PC-3 (cell line): ENCODE data around the gene FAM107B. TPM values are rescaled to one million over a fixed set of nuclear protein-coding genes. Genes with fewer than 3 reads are reported as not detected.

Experiments used
- ATAC-seq: fragments of 200-7000 bp; cut with Tn5 transposase; 2 replicates; pipeline ENCODE4 v1.9.1; 2020; ENCODE audit warnings: mild to moderate bottlenecking, moderate library complexity
- BruUV-seq: library from RNA; stranded (reverse); fragments of 400-500 nt; replicated peaks from 2 replicates; lab custom pipeline; 2021; lab: Mats Ljungman, UMichigan
- CTCF ChIA-PET: fragments of 300-600 bp; sonication (Branson Sonifier 250); formaldehyde crosslinking; loops from one replicate; lab custom pipeline; 2022; ENCODE audit warnings: antibody characterized with exemption; lab: Charles Lee
- POLR2A ChIA-PET: fragments of 300-600 bp; sonication (Branson Sonifier 250); formaldehyde crosslinking; loops from one replicate; lab custom pipeline; 2022; ENCODE audit warnings: antibody characterized with exemption; ENCODE audit not compliant: unreplicated experiment; lab: Charles Lee
- DNase-seq: peaks from one replicate; pipeline ENCODE4 v3.0.0-alpha.2; 2015
- H2AFZ ChIP-seq: fragments of 300-600 bp; sonication (generic); 2 replicates; pipeline ENCODE4 v1.6.0; 2016; ENCODE audit warnings: antibody characterized with exemption, low read length
- H3F3A ChIP-seq: fragments of 300-600 bp; sonication (generic); one replicate; pipeline ENCODE4 v1.6.0; 2017; ENCODE audit warnings: antibody characterized with exemption, low read length, control low read depth, mild to moderate bottlenecking; ENCODE audit not compliant: unreplicated experiment
- H3K27ac ChIP-seq: fragments of 300-600 bp; sonication (generic); 2 replicates; pipeline ENCODE4 v1.5.1; 2016; ENCODE audit warnings: mild to moderate bottlenecking, low read length
- H3K27me3 ChIP-seq: fragments of 300-600 bp; sonication (generic); 2 replicates; pipeline ENCODE4 v1.6.1; 2016; ENCODE audit warnings: low read length, mixed read lengths
- H3K36me3 ChIP-seq: fragments of 300-600 bp; sonication (generic); 2 replicates; pipeline ENCODE4 v1.6.1; 2016; ENCODE audit warnings: low read depth, mixed run types, low read length, mixed read lengths
- H3K4me1 ChIP-seq: fragments of 300-600 bp; sonication (generic); 2 replicates; pipeline ENCODE4 v1.5.1; 2016; ENCODE audit warnings: low read length; ENCODE audit not compliant: insufficient read depth
- H3K4me2 ChIP-seq: fragments of 300-600 bp; sonication (generic); 2 replicates; pipeline ENCODE4 v1.6.0; 2016; ENCODE audit warnings: low read length
- H3K4me3 ChIP-seq: fragments of 300-600 bp; sonication (generic); 2 replicates; pipeline ENCODE4 v1.5.1; 2016; ENCODE audit warnings: mild to moderate bottlenecking, low read length, mixed read lengths
- H3K79me2 ChIP-seq: fragments of 300-600 bp; sonication (generic); 2 replicates; pipeline ENCODE4 v1.6.1; 2017; ENCODE audit warnings: low read length, mixed read lengths
- H3K9ac ChIP-seq: fragments of 300-600 bp; sonication (generic); 2 replicates; pipeline ENCODE4 v1.6.0; 2016; ENCODE audit warnings: mild to moderate bottlenecking, low read length
- H3K9me2 ChIP-seq: fragments of 300-600 bp; sonication (generic); replicated peaks from 2 replicates; pipeline ENCODE4 v1.6.1; 2016; ENCODE audit warnings: mixed run types, low read length, mixed read lengths
- H3K9me3 ChIP-seq: fragments of 300-600 bp; sonication (generic); 2 replicates; pipeline ENCODE4 v1.6.1; 2016; ENCODE audit warnings: low read length, mixed read lengths
- H4K20me1 ChIP-seq: fragments of 300-600 bp; sonication (generic); 2 replicates; pipeline ENCODE4 v1.6.1; 2016; ENCODE audit warnings: low read length, mixed read lengths
- CTCF ChIP-seq: fragments of 300-600 bp; sonication (generic); conservative IDR thresholded peaks from 2 replicates; pipeline ENCODE4 v1.5.1; 2017; ENCODE audit warnings: antibody characterized with exemption, low read depth, mild to moderate bottlenecking, low read length
- EZH2 ChIP-seq: fragments of 300-600 bp; sonication (generic); IDR thresholded peaks from one replicate; pipeline ENCODE4 v1.6.1; 2017; ENCODE audit warnings: antibody characterized with exemption, mild to moderate bottlenecking, low read length; ENCODE audit not compliant: unreplicated experiment
- EZH2phosphoT487 ChIP-seq: fragments of 300-600 bp; sonication (generic); IDR thresholded peaks from 2 replicates; pipeline ENCODE4 v1.6.1; 2018; ENCODE audit warnings: mild to moderate bottlenecking, antibody characterized with exemption, low read length, borderline replicate concordance
- intact Hi-C: fragments of 100-400 bp; cut with micrococcal nuclease; formaldehyde crosslinking; loops from 2 replicates; pipeline ENCODE4 v1.9.0; 2023
- total RNA-seq: library from RNA; depleted of rRNA; stranded (reverse); fragments of >200 nt; gene quantifications from 2 replicates; pipeline ENCODE4 v1.2.3, GENCODE V29; 2014

The FAM107B gene
- total RNA-seq, 1 experiment from 2014 or later = 36.6 TPM

GRCh38 chr10:14784459-14785055, 9.9 kb upstream of the FAM107B start:
- no peak for ATAC-seq

GRCh38 chr10:14782691-14783363, 8.1 kb upstream of the FAM107B start:
- no peak overlapping the region for H3K4me3 ChIP-seq
- H2AFZ ChIP-seq = peak overlapping the region; percentile 27; the same call in 1 of the 2 replicates
- H3K27ac ChIP-seq = peak overlapping the region; percentile 94
- intact Hi-C loops = loop anchor here (2.0 kb wide), 1 partner anchor 38 kb away; no protein-coding TSS in a partner anchor
- H3F3A ChIP-seq = peaks cover 3% of the 10 kb centered on the region
- peak overlapping the region; percentile 40 for H3K4me2 ChIP-seq
- peak; percentile 81 for ATAC-seq
- TF ChIP-seq CTCF = no peak
- no peak for TF ChIP-seq EZH2
- TF ChIP-seq EZH2phosphoT487 = no peak
- DNase-seq = peak; percentile 85
- no peaks in the 10 kb centered on the region for H3K9me2 ChIP-seq
- no peaks in the 10 kb centered on the region for H4K20me1 ChIP-seq
- peak overlapping the region; percentile 57 for H3K9ac ChIP-seq
- no peaks in the 10 kb centered on the region for H3K9me3 ChIP-seq
- ChIA-PET POLR2A (no interaction called here), CTCF (no interaction called here)
- BruUV-seq = TSS peak; percentile 52
- H3K79me2 ChIP-seq = no peaks in the 10 kb centered on the region
- H3K4me1 ChIP-seq = peaks cover 47% of the 10 kb centered on the region
- no peaks in the 10 kb centered on the region for H3K27me3 ChIP-seq
- H3K36me3 ChIP-seq = no peaks in the 10 kb centered on the region

More at GRCh38 chr10:14784459-14785055, 9.9 kb upstream of the FAM107B start:
- TF ChIP-seq CTCF (no peak), EZH2phosphoT487 (no peak), EZH2 (no peak)
- no peaks in the 10 kb centered on the region for H3K9me2 ChIP-seq
- ChIA-PET CTCF (no interaction called here), POLR2A (no interaction called here)
- no peak for DNase-seq
- no peaks in the 10 kb centered on the region for H3K36me3 ChIP-seq
- no peak overlapping the region for H2AFZ ChIP-seq
- no peak overlapping the region for H3K9ac ChIP-seq
- no peaks in the 10 kb centered on the region for H4K20me1 ChIP-seq
- H3K9me3 ChIP-seq = no peaks in the 10 kb centered on the region
- H3F3A ChIP-seq = peaks cover 3% of the 10 kb centered on the region
- no peak overlapping the region for H3K4me3 ChIP-seq
- no peak overlapping the region for H3K4me2 ChIP-seq
- no TSS peak for BruUV-seq
- no peaks in the 10 kb centered on the region for H3K79me2 ChIP-seq
- intact Hi-C loops = no loop called here
- no peaks in the 10 kb centered on the region for H3K27me3 ChIP-seq
- H3K4me1 ChIP-seq = peaks cover 31% of the 10 kb centered on the region
- no peak overlapping the region for H3K27ac ChIP-seq

GRCh38 chr10:14781763-14782162, 7.1 kb upstream of the FAM107B start:
- Histone ChIP-seq H3F3A (peaks cover 3% of the 10 kb centered on the region), H3K27ac (peak overlapping the region; percentile 94), H3K9me2 (no peaks in the 10 kb centered on the region), H3K4me3 (no peak overlapping the region), H4K20me1 (no peaks in the 10 kb centered on the region), H3K9me3 (no peaks in the 10 kb centered on the region), H2AFZ (no peak overlapping the region), H3K9ac (peak overlapping the region; percentile 57), H3K79me2 (no peaks in the 10 kb centered on the region), H3K4me1 (peaks cover 47% of the 10 kb centered on the region), H3K36me3 (no peaks in the 10 kb centered on the region), H3K4me2 (no peak overlapping the region), H3K27me3 (no peaks in the 10 kb centered on the region)
- BruUV-seq = no TSS peak
- ATAC-seq (no peak), DNase-seq (no peak)
- TF ChIP-seq EZH2 = no peak
- TF ChIP-seq EZH2phosphoT487 = no peak
- no peak for TF ChIP-seq CTCF
- intact Hi-C loops = loop anchor here (2.0 kb wide), 1 partner anchor 39 kb away; no protein-coding TSS in a partner anchor
- CTCF ChIA-PET = no interaction called here
- POLR2A ChIA-PET = no interaction called here
